Urinary bladder (tissue), 4 donors: ENCODE measurements around the gene GAP43. TPM values are rescaled to one million over a fixed set of nuclear protein-coding genes. Genes with fewer than 3 reads are reported as not detected.
"Not testable (repeated sequence)": the region's sequence is repeated elsewhere in the genome, so short reads cannot be mapped to it uniquely, and the experiment has no call there.

Experiments used
- DNase-seq: peaks from one replicate; pipeline ENCODE4 v3.0.0-alpha.2; 2015; ENCODE audit errors: extremely low spot score
- H3K27ac ChIP-seq: one replicate; pipeline ENCODE4 v1.5.1; 2013; ENCODE audit warnings: low read depth, mild to moderate bottlenecking, moderate library complexity
- H3K36me3 ChIP-seq: one replicate; pipeline ENCODE4 v1.6.1; 2013; ENCODE audit warnings: mild to moderate bottlenecking, moderate library complexity; ENCODE audit not compliant: insufficient read depth
- H3K4me1 ChIP-seq: one replicate; pipeline ENCODE4 v1.6.1; 2013; ENCODE audit warnings: mild to moderate bottlenecking, moderate library complexity; ENCODE audit not compliant: insufficient read depth
- H3K4me3 ChIP-seq: one replicate; pipeline ENCODE4 v1.5.1; 2013; ENCODE audit warnings: low read depth, low read length
- WGBS: extraction: QIAGEN DNeasy Blood & Tissue Kit; methylation state at CpG from one replicate; pipeline ENCODE4 v1.1.7; 2013; 5-methylcytosine and 5-hydroxymethylcytosine counted together
- polyA plus RNA-seq: library from polyadenylated mRNA; stranded (reverse); fragments of 200-250 nt; gene quantifications from one replicate; pipeline ENCODE4 v1.2.3, GENCODE V29; 2013
- total RNA-seq: library from RNA; depleted of rRNA; stranded (reverse); fragments of >200 nt; gene quantifications from one replicate; pipeline ENCODE4 v1.2.3, GENCODE V29; 2014
- donor health status: healthy with polysubstance abuse.
- donor health status: healthy.

Gene GAP43
- total and polyA plus RNA-seq, 2 donors = 5.6 to 9.7 TPM

DNA sequence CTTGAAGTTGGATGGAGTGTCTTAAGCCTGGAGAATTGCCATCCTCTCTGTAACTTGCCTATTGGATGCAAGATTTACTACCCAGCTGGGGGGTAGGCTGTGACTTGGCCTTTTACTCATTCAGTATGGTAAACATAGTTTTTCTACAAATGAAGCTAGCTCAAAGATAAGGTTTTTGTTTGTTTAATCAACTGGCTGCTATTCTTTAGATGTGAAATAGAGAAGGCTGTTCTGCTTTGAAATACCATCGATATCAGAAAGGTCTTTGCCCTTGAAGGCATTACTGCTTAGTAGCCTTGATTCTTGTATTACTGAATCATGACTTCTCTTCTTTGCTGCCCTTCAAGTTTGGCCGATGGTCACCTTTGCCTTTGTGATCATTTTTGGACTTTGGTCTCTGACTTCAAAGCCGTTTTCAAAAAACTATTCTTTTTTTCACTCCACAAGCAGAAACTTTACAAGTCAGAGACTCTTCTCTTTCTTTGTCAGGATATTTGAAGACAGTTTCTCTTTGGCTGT, 83.1 kb downstream of the GAP43 start:
- no peak overlapping the region for H3K4me3 ChIP-seq
- WGBS = 57% methylated on average over 3 of the region's 3 CpGs
- no peak for DNase-seq
- H3K4me1 ChIP-seq = no peaks in the 10 kb centered on the region
- H3K27ac ChIP-seq = no peak overlapping the region
- no peaks in the 10 kb centered on the region for H3K36me3 ChIP-seq

DNA sequence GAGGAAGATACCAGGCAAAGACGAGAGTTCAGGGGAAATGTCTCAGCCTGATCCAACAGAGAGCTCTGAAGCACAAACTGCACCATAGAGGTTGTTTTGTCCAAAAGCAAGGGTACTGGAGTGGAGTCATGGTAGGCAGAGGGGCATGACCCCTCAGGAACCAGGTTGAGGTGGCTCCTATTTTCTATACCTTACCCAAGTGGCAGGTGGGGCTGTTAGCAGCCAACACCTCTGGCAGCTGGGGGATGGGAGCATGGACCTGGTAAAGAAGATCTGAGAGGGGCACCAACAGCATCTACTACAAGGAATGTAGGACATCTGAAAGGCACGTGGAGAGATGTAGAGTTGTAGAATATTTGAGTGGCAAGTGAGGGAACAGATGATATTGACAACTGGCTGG, 85.2 kb downstream of the GAP43 start:
- Histone ChIP-seq H3K4me3 (no peak overlapping the region), H3K27ac (no peak overlapping the region), H3K4me1 (no peaks in the 10 kb centered on the region), H3K36me3 (no peaks in the 10 kb centered on the region)
- DNase-seq = no peak
- 84% methylated on average over 2 of the region's 2 CpGs for WGBS

DNA sequence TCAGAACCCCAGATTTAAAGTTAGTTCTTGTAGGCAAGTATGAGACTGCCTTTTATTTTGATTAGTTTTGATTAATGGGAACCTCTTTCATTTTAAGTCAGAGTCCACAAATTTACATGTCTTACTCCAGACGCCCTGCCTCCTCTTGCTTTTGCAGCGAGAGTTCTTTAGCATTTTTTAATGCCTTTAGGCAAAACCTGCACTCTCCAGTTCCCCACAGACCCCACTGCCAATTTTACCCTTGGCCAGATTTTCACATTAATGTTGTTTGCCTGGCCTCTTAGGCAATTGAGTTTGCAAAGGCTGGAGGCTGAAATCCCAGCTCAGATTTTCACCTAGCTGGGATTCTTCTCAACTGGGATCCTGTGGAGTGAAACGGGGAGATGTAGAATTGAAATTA, 85.8 kb downstream of the GAP43 start:
- H3K4me1 ChIP-seq = no peaks in the 10 kb centered on the region
- no peak overlapping the region for H3K27ac ChIP-seq
- no peak for DNase-seq
- WGBS = 88% methylated on average over 3 of the region's 3 CpGs
- no peaks in the 10 kb centered on the region for H3K36me3 ChIP-seq
- H3K4me3 ChIP-seq = no peak overlapping the region

DNA sequence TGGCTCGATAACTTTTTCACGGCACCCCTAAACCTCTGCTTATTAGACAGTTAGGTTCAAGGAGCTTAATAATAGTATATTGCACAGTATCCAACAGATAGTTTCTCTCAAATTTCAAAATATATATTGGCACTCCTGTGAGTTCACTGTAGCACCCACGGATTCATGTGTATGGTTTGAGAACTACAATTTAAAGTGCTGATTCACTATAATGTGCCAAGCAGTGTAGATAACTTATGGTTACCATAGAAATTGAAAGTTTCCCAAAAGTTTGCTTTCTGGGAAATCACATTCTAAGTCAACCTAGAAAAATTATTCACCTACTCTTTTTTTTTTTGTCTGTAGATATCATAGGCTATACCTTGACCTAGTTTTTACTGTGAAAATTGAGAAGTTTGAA, 86.6 kb downstream of the GAP43 start:
- WGBS = 89% methylated on average over 3 of the region's 3 CpGs
- Histone ChIP-seq H3K4me1 (no peaks in the 10 kb centered on the region), H3K36me3 (no peaks in the 10 kb centered on the region), H3K27ac (no peak overlapping the region), H3K4me3 (no peak overlapping the region)
- DNase-seq = no peak

DNA sequence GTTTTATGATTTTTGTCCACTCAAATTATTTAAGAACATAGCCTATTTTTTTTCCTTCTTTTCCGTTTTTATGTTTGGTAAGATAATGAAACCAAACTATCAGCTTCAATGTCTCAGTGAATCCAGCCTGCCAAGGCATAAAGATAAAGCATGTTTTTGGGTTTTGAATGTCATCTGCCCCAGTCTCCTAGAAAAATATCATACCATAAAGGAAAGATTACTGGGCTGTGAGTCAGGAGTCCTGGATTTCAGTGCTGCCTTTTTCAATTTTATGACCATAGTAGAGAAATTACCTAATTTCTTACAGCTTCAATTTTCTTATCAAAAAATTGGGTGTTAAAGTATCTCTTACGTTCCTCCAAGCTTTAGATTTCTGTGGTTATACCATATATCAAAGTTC, 87.5 kb downstream of the GAP43 start:
- no peaks in the 10 kb centered on the region for H3K36me3 ChIP-seq
- no peak for DNase-seq
- H3K4me3 ChIP-seq = no peak overlapping the region
- no peak overlapping the region for H3K27ac ChIP-seq
- no peaks in the 10 kb centered on the region for H3K4me1 ChIP-seq
- WGBS = 62% methylated on average over 2 of the region's 2 CpGs

DNA sequence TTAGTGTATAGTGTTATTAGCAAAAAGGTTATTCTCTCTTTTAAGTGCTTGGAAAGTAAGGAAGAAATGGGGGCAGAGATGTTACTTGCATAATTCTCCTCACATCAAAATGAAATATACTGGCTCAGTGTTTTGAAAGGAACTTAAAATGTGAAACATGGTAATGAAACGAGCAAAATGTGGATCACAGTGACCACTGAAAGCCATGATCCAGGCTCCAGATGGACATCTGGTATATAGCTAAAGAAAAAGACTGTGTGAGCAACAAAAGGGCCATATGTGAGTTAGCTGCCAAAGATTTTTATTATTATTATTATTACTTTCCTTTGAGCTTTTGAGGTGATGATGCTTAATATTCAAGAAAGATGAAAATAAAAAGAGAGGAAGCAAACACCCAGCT, 89.6 kb downstream of the GAP43 start:
- no peaks in the 10 kb centered on the region for H3K36me3 ChIP-seq
- H3K27ac ChIP-seq = no peak overlapping the region
- no peaks in the 10 kb centered on the region for H3K4me1 ChIP-seq
- no peak for DNase-seq
- WGBS = 0% methylated on average over 1 of the region's 1 CpG
- no peak overlapping the region for H3K4me3 ChIP-seq

DNA sequence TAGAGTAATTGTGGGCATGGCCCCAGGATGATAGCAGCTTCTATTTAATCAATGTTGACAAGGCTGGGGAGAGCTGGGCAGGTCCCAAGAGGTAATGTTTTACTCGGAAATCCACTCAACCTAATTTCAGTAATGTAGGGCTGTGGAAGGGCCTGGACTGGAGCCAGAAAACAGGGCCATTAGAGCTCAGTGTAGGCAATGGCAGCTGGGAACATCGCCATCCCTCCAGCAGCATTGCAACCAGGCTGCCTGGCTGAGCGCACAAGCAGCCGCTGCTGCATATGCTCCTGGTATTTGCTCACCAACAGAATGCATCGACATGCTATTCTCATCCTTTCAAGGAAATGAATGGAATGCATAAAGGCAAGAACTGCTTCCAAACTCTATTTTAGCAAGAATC, 90.0 kb downstream of the GAP43 start:
- WGBS = 55% methylated on average over 5 of the region's 5 CpGs

DNA sequence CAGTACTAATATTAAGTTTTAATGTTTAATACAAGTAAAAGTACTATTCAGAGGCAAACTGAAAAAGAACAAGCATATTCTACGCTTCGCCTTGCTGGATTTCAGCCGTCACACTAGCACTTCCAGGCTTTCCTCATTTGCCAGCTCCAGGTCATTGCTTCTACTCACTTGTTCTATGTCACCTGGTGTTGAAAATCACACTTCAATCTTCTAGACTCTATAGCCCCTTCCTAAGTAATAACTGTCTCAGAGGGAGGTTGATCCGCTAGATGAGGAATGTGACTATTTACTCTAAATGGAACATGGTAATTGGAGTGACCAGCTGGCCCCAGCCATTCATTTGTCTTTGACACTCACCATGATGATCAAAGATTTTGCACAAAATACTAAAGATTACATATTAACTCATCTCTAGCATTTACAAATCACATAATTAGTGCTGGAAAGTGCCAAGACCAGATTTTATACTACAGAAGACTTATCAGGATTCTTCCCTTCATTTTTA, 92.0 kb downstream of the GAP43 start:
- Histone ChIP-seq H3K27ac (no peak overlapping the region), H3K4me1 (no peaks in the 10 kb centered on the region), H3K4me3 (no peak overlapping the region), H3K36me3 (no peaks in the 10 kb centered on the region)
- 94% methylated on average over 4 of the region's 4 CpGs for WGBS
- DNase-seq = no peak

More for the DNA sequence above, 90.0 kb downstream of the GAP43 start:
- Histone ChIP-seq H3K4me3 (no peak overlapping the region), H3K27ac (no peak overlapping the region), H3K4me1 (no peaks in the 10 kb centered on the region), H3K36me3 (no peaks in the 10 kb centered on the region)
- no peak for DNase-seq

DNA sequence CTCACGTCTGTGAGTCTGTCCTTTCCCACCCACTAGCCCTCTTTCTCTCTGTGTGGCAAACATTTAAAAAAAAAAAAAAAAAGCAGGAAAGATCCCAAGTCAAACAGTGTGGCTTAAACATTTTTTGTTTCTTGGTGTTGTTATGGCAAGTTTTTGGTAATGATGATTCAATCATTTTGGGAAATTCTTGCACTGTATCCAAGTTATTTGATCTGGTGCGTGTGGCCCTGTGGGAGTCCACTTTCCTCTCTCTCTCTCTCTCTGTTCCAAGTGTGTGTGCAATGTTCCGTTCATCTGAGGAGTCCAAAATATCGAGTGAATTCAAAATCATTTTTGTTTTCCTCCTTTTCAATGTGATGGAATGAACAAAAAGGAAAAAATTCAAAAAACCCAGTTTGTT, 97.7 kb downstream of the GAP43 start:
- no peaks in the 10 kb centered on the region for H3K4me1 ChIP-seq
- no peak for DNase-seq

DNA sequence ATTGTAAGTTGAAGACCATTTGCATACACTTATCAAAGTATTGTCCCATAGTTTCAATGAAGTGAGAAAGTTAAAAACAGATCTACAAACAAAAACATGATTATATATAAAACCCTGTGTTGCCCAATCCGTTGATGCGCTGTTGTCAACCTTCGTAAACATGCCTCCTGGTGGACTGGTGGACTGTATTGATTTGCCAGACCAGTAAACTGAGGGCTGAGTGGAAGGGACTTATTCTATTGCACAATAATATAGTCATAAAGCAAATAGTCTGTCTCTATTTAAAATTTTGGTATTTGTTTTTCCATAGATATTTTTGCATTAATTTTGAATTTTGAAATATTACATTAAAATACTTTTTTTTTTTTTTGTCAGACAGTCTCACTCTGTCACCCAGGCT, 102.5 kb downstream of the GAP43 start:
- Histone ChIP-seq H3K4me1 (no peaks in the 10 kb centered on the region), H3K36me3 (no peaks in the 10 kb centered on the region), H3K4me3 (no peak overlapping the region), H3K27ac (no peak overlapping the region)
- DNase-seq = no peak
- whole genome bisulfite sequencing = 96% methylated on average over 3 of the region's 3 CpGs

More for the DNA sequence above, 97.7 kb downstream of the GAP43 start:
- Histone ChIP-seq H3K27ac (no peak overlapping the region), H3K36me3 (no peaks in the 10 kb centered on the region), H3K4me3 (no peak overlapping the region)
- WGBS = 82% methylated on average over 4 of the region's 4 CpGs

DNA sequence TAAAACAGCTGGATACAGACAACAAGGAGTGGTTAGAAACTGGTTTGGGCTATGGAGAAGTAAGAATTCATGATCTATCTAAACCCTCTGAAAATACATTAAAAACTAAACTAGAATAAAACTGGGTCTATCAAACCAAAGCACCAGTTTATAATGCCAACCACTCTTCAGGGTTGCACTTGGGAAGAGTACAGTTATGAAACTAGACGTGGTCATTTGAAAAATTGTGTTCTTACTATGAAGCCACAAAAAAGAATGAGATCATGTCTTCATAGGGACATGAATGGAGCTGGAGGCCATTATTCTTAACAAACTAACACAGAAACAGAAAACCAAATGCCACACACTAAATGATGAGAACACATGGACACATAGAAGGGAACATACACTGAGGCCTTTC, 103.8 kb downstream of the GAP43 start:
- no peak for DNase-seq

DNA sequence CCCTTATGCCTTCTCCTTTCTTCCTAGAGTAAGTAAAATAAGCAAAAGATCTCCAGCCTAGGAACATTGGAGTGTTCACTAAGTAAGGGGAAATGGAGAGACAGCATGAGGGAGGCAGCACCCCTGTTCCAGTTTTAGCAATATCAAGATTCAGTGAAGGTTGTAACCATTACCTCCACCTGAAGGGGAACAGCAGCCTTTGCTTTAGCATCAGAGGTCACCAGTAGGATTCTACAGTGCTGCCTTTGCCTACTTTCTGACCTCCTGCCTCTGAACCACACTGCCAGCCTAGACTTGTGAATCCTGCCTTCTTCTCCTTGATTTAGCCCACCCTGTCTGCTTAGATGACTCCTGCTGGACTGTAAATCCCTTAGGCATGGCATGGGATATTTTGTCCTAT, 104.7 kb downstream of the GAP43 start:
- H3K4me3 ChIP-seq = no peak overlapping the region
- H3K4me1 ChIP-seq = no peaks in the 10 kb centered on the region
- no peaks in the 10 kb centered on the region for H3K36me3 ChIP-seq
- DNase-seq = no peak
- H3K27ac ChIP-seq = no peak overlapping the region

More for the DNA sequence above, 103.8 kb downstream of the GAP43 start:
- 84% methylated on average over 1 of the region's 1 CpG for WGBS
- no peak overlapping the region for H3K4me3 ChIP-seq
- no peak overlapping the region for H3K27ac ChIP-seq
- no peaks in the 10 kb centered on the region for H3K36me3 ChIP-seq
- no peaks in the 10 kb centered on the region for H3K4me1 ChIP-seq

DNA sequence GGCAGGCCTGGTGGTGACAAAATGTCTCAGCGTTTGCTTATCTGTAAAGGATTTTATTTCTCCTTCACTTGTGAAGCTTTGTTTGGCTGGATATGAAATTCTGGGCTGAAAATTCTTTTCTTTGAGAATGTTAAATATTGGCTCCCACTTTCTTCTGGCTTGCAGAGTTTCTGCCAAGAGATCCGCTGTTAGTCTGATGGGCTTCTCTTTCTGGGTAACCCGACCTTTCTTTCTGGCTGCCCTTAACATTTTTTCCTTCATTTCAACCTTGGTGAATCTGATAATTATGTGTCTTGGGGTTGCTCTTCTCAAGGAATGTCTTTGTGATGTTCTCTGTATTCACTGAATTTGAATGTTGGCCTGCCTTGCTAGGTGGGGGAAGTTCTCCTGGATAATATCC, 113.0 kb downstream of the GAP43 start:
- not testable (repeated sequence) for DNase-seq, H3K4me1 ChIP-seq, H3K36me3 ChIP-seq, H3K27ac ChIP-seq, H3K4me3 ChIP-seq
- 83% methylated on average over 3 of the region's 3 CpGs for WGBS

DNA sequence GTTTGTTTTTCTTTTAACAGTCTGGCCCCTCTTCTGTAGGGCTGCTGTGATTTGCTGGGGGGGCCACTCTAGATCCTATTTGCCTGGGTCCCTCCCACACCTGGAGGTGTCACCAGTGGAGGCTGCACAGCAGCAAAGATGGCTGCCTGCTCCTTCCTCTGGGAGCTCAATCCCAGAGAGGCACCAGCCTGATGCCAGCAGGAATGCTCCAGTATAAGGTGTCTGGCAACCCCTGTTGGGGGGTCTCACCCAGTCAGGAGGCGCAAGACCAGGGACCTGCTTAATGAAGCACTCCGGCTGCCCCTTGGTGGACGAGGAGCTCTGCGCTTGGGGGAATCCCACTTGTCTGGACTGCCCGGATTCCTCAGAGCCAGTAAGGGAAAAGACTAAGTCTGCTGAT, 118.3 kb downstream of the GAP43 start:
- 96% methylated on average over 5 of the region's 5 CpGs for WGBS
- Histone ChIP-seq H3K4me3 (no peak overlapping the region), H3K27ac (no peak overlapping the region), H3K4me1 (no peaks in the 10 kb centered on the region), H3K36me3 (no peaks in the 10 kb centered on the region)
- no peak for DNase-seq

DNA sequence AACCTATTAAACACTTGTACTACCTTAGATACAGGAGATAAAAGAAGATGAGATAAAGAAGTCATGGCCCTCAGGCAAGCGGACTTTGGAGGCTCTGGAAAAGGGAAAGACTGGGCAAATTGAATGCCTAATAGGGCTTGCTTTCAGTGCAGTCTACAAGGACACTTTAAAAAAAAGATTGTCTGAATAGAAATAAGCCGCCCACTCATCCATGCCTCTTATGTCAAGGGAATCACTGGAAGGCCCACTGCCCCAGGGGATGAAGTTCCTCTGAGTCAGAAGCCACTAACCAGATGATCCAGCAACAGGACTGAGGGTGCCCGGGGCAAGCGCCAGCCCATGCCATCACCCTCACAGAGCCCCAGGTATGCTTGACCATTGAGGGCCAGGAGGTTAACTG, 121.2 kb downstream of the GAP43 start:
- not testable (repeated sequence) for DNase-seq, H3K36me3 ChIP-seq, H3K4me3 ChIP-seq, H3K4me1 ChIP-seq, H3K27ac ChIP-seq
- 84% methylated on average over 4 of the region's 4 CpGs for WGBS
